GM19324 (cell line): ENCODE measurements around the gene MAPK1.
"Not testable (repeated sequence)": the region's sequence is repeated elsewhere in the genome, so short reads cannot be mapped to it uniquely, and the experiment has no call there.

Experiments used
- ATAC-seq: cut with Tn5 transposase; IDR thresholded peaks from one replicate; pipeline ENCODE4 v1.9.1; 2021; ENCODE audit warnings: mild to moderate bottlenecking, moderate library complexity; ENCODE audit not compliant: unreplicated experiment, low FRiP score

The MAPK1 gene

GRCh38 chr22:21867528-21868266 lies at the start of gene MAPK1:
Gene MAPK1, minus strand, starts transcription at chr22:21867645. Its CDS starts 205 bp downstream, at chr22:21867440.
- ATAC-seq, result peak; percentile 88

GRCh38 chr22:21916309-21916918 lies 49.0 kb upstream of the MAPK1 start:
- no peak for ATAC-seq

- ATAC-seq, result no peak
Observed at GRCh38 chr22:21915624-21916308, 48.3 kb upstream of the MAPK1 start.

- not testable (repeated sequence) for ATAC-seq
Observed at GRCh38 chr22:21914033-21914642, 46.7 kb upstream of the MAPK1 start.

- not testable (repeated sequence) for ATAC-seq
Observed at GRCh38 chr22:21910367-21910766, 42.9 kb upstream of the MAPK1 start.

- no peak for ATAC-seq
Observed at GRCh38 chr22:21909871-21910270, 42.4 kb upstream of the MAPK1 start.

GRCh38 chr22:21907638-21908522 lies 40.4 kb upstream of the MAPK1 start:
- ATAC-seq, result no peak

- not testable (repeated sequence) for ATAC-seq
Observed at GRCh38 chr22:21905234-21905633, 37.8 kb upstream of the MAPK1 start.

GRCh38 chr22:21904250-21904789 lies 36.9 kb upstream of the MAPK1 start:
- ATAC-seq, result no peak

GRCh38 chr22:21903283-21903682 lies 35.8 kb upstream of the MAPK1 start:
- no peak for ATAC-seq

- no peak for ATAC-seq
Observed at GRCh38 chr22:21902296-21903087, 35.0 kb upstream of the MAPK1 start.

- no peak for ATAC-seq
Observed at GRCh38 chr22:21898354-21898896, 31.0 kb upstream of the MAPK1 start.

- no peak for ATAC-seq
Observed at GRCh38 chr22:21896951-21897513, 29.6 kb upstream of the MAPK1 start.

GRCh38 chr22:21896275-21896674 lies 28.8 kb upstream of the MAPK1 start:
- ATAC-seq, result not testable (repeated sequence)

- ATAC-seq, result no peak
Observed at GRCh38 chr22:21894799-21895198, 27.4 kb upstream of the MAPK1 start.

GRCh38 chr22:21889251-21889990 lies 22.0 kb upstream of the MAPK1 start:
- ATAC-seq, result no peak

GRCh38 chr22:21887841-21888240 lies 20.4 kb upstream of the MAPK1 start:
- no peak for ATAC-seq

- not testable (repeated sequence) for ATAC-seq
Observed at GRCh38 chr22:21883930-21884329, 16.5 kb upstream of the MAPK1 start.
